CD4-positive, alpha-beta memory T cell (primary cell): ENCODE measurements around the gene RALBP1. TPM values are rescaled to one million over a fixed set of nuclear protein-coding genes. Genes with fewer than 3 reads are reported as not detected.
"Not testable (repeated sequence)": the region's sequence is repeated elsewhere in the genome, so short reads cannot be mapped to it uniquely, and the experiment has no call there.

Experiments
- CTCF ChIA-PET: fragments of 350-600 bp; sonication (Branson Sonifier 250); formaldehyde crosslinking; loops from one replicate; lab custom pipeline; 2021; ENCODE audit warnings: inconsistent platforms; ENCODE audit not compliant: partially characterized antibody; lab: Charles Lee
- POLR2A ChIA-PET: fragments of 350-600 bp; sonication (Branson Sonifier 250); formaldehyde crosslinking; loops from one replicate; lab custom pipeline; 2021; ENCODE audit not compliant: partially characterized antibody; lab: Charles Lee
- DNase-seq, 5 donors: peaks; one replicate each; pipeline versions ENCODE4 v3.0.0 to v3.0.0-alpha.2; 2020 to 2022; ENCODE audit warnings: mixed read lengths in 1 of 5
- H3K27ac ChIP-seq: one replicate; pipeline ENCODE4 v1.7.0; 2013; ENCODE audit warnings: low read depth, low read length
- H3K27me3 ChIP-seq: 2 replicates; pipeline ENCODE4 v1.7.0; 2013; ENCODE audit warnings: mild to moderate bottlenecking, low read length, moderate library complexity; ENCODE audit not compliant: insufficient read depth
- H3K36me3 ChIP-seq: 2 replicates; pipeline ENCODE4 v1.7.0; 2013; ENCODE audit warnings: mild to moderate bottlenecking, low read length, moderate library complexity; ENCODE audit not compliant: insufficient read depth
- H3K4me1 ChIP-seq: 2 replicates; pipeline ENCODE4 v1.7.0; 2013; ENCODE audit warnings: mild to moderate bottlenecking, low read length, moderate library complexity; ENCODE audit not compliant: insufficient read depth
- H3K4me3 ChIP-seq, 2 donors: one replicate each; pipeline ENCODE4 v1.7.0; 2013; ENCODE audit warnings: low read length in 2 of 2, mild to moderate bottlenecking in 1 of 2
- H3K9me3 ChIP-seq, 2 donors: one replicate each; pipeline ENCODE4 v1.7.0; 2013; ENCODE audit warnings: low read length in 2 of 2, control low read depth in 1 of 2; ENCODE audit not compliant: control insufficient read depth in 1 of 2
- H3K27ac Mint-ChIP-seq, 7 donors: one replicate each; pipeline ENCODE4 v1.8.0; 2020 to 2021; ENCODE audit warnings: mixed read lengths in 7 of 7, mild to moderate bottlenecking in 6 of 7, inconsistent platforms in 3 of 7, moderate library complexity in 3 of 7
- H3K27me3 Mint-ChIP-seq, 2 donors: one replicate each; pipeline ENCODE4 v1.8.0; 2020 to 2021; ENCODE audit warnings: mixed read lengths in 2 of 2
- H3K36me3 Mint-ChIP-seq, 2 donors: one replicate each; pipeline ENCODE4 v1.8.0; 2020 to 2021; ENCODE audit warnings: mixed read lengths in 2 of 2, inconsistent platforms in 1 of 2, mild to moderate bottlenecking in 1 of 2
- H3K4me1 Mint-ChIP-seq, 4 donors: one replicate each; pipeline ENCODE4 v1.8.0; 2020 to 2021; ENCODE audit warnings: mixed read lengths in 4 of 4, mild to moderate bottlenecking in 1 of 4
- H3K4me3 Mint-ChIP-seq, 8 donors: one replicate each; pipeline ENCODE4 v1.8.0; 2020 to 2021; ENCODE audit warnings: mixed read lengths in 8 of 8, mild to moderate bottlenecking in 7 of 8, moderate library complexity in 6 of 8, inconsistent platforms in 3 of 8
- H3K9me3 Mint-ChIP-seq, 8 donors: one replicate each; pipeline ENCODE4 v1.8.0; 2020 to 2021; ENCODE audit warnings: mixed read lengths in 8 of 8, mild to moderate bottlenecking in 5 of 8, inconsistent platforms in 3 of 8, moderate library complexity in 1 of 8
- intact Hi-C: fragments of 100-400 bp; cut with micrococcal nuclease; formaldehyde crosslinking; loops from one replicate; pipeline ENCODE4 v1.15.1; 2023
- polyA plus RNA-seq, 2 donors: library from polyadenylated mRNA; unstranded; fragments of 300-500 nt; fragmentation: Illumina TruSeq; gene quantifications; one replicate each; pipeline ENCODE4 v1.2.3, GENCODE V29; 2021
- total RNA-seq, 2 experiments: library from RNA; stranded (reverse); gene quantifications; one replicate each; pipeline ENCODE4 v1.2.3, GENCODE V29; 2021

Gene RALBP1
- total and polyA plus RNA-seq, 4 experiments from 2014 or later = 33.9 to 49.9 (median 46.9) TPM

- Histone ChIP-seq H3K4me3 (peak overlapping the region; percentile 86), H3K36me3 (no peaks in the 10 kb centered on the region), H3K4me1 (peaks cover 24% of the 10 kb centered on the region), H3K9me3 (no peaks in the 10 kb centered on the region), H3K27me3 (no peaks in the 10 kb centered on the region), H3K27ac (peak overlapping the region; percentile 79)
- H3K4me1 Mint-ChIP-seq = peaks cover 20 to 39% (median 28%) of the 10 kb centered on the region in 4 donors
- no peak for DNase-seq
- H3K27ac Mint-ChIP-seq = peak overlapping the region; percentile 95 to 98 (median 96)
- ChIA-PET CTCF (interaction anchor here (1.9 kb wide), 1 partner anchor 10 kb away, joined by 4 read pairs; no protein-coding TSS in a partner anchor), POLR2A (interaction anchor here (0.6 to 1.3 kb wide), 4 partner anchors 13 to 337 kb away, joined by 3 to 5 read pairs (median 3); partner anchors contain the start of genes ANKRD12 and TWSG1)
- peaks cover 0 to 8% (median 4%) of the 10 kb centered on the region in 8 donors for H3K9me3 Mint-ChIP-seq
- H3K36me3 Mint-ChIP-seq = peaks cover 13 to 23% of the 10 kb centered on the region in 2 donors
- H3K4me3 Mint-ChIP-seq = peak overlapping the region; percentile 94 to 99 (median 98)
- peaks cover 5% of the 10 kb centered on the region in 2 donors for H3K27me3 Mint-ChIP-seq
- intact Hi-C loops = loop anchor here (2.0 to 10.0 kb wide), 4 partner anchors 138 to 860 kb away; partner anchors contain the start of gene MTCL1
These were observed 968 bp upstream of the RALBP1 start for GRCh38 chr18:9474108-9474982.

GRCh38 chr18:9475643-9476591 lies 604 bp downstream of the RALBP1 start:
- Mint-ChIP-seq H3K27ac (peak overlapping the region; percentile 53 to 95 (median 80)), H3K9me3 (peaks cover 0 to 2% (median 0%) of the 10 kb centered on the region in 8 donors), H3K27me3 (peaks cover 3 to 5% of the 10 kb centered on the region in 2 donors), H3K4me3 (peak overlapping the region; percentile 83 to 99 (median 98)), H3K36me3 (peaks cover 19 to 26% of the 10 kb centered on the region in 2 donors), H3K4me1 (peaks cover 28 to 50% (median 34%) of the 10 kb centered on the region in 4 donors)
- Histone ChIP-seq H3K27me3 (no peaks in the 10 kb centered on the region), H3K4me1 (peaks cover 24% of the 10 kb centered on the region), H3K9me3 (no peaks in the 10 kb centered on the region), H3K27ac (peak overlapping the region; percentile 79), H3K4me3 (peak overlapping the region; percentile 77 to 86), H3K36me3 (no peaks in the 10 kb centered on the region)
- CTCF ChIA-PET = interaction anchor here (1.3 kb wide), 1 partner anchor 39 kb away, joined by 3 read pairs; no protein-coding TSS in a partner anchor
- peak; percentile 5 to 66 (median 23) for DNase-seq
- intact Hi-C loops = loop anchor here (1.0 to 10.0 kb wide), 8 partner anchors 137 to 861 kb away; partner anchors contain the start of genes ANKRD12, MTCL1, NDUFV2 and TWSG1
- POLR2A ChIA-PET = interaction anchor here (1.0 to 1.4 kb wide), 4 partner anchors 26 to 357 kb away, joined by 3 to 4 read pairs (median 3); partner anchors contain the start of gene TWSG1

GRCh38 chr18:9476949-9477348 lies 1.6 kb downstream of the RALBP1 start:
- not testable (repeated sequence) for H3K4me3 ChIP-seq, H3K27ac ChIP-seq, H3K27me3 Mint-ChIP-seq, H3K9me3 Mint-ChIP-seq, H3K36me3 ChIP-seq, DNase-seq, H3K27me3 ChIP-seq, H3K9me3 ChIP-seq
- ChIA-PET POLR2A (interaction anchor here (1.0 to 1.4 kb wide), 2 partner anchors 25 to 143 kb away, joined by 3 to 4 read pairs; partner anchors contain the start of gene TWSG1), CTCF (interaction anchor here (0.6 to 1.3 kb wide), 2 partner anchors 37 to 41 kb away, joined by 3 read pairs; no protein-coding TSS in a partner anchor)
- Mint-ChIP-seq H3K27ac (peak overlapping the region in 4 of 7 donors; percentile 2 to 78 (median 12)), H3K4me3 (peak overlapping the region; percentile 1 to 90 (median 72)), H3K4me1 (peaks cover 32 to 58% (median 36%) of the 10 kb centered on the region in 4 donors), H3K36me3 (peaks cover 22 to 28% of the 10 kb centered on the region in 2 donors)
- intact Hi-C loops = loop anchor here (10.0 kb wide), 1 partner anchor 862 kb away; no protein-coding TSS in a partner anchor
- peaks cover 24% of the 10 kb centered on the region for H3K4me1 ChIP-seq

GRCh38 chr18:9477509-9477908 lies 2.2 kb downstream of the RALBP1 start:
- H3K4me1 ChIP-seq = peaks cover 24% of the 10 kb centered on the region
- peak overlapping the region in 5 of 7 donors; percentile 2 to 78 (median 23) for H3K27ac Mint-ChIP-seq
- no peak overlapping the region for H3K27ac ChIP-seq
- ChIA-PET POLR2A (interaction anchor here (1.4 kb wide), 1 partner anchor 24 kb away, joined by 4 read pairs; no protein-coding TSS in a partner anchor), CTCF (interaction anchor here (1.3 kb wide), 1 partner anchor 37 kb away, joined by 3 read pairs; no protein-coding TSS in a partner anchor)
- H3K4me1 Mint-ChIP-seq = peaks cover 32 to 64% (median 37%) of the 10 kb centered on the region in 4 donors
- no peak overlapping the region for H3K4me3 ChIP-seq
- H3K9me3 Mint-ChIP-seq = no peaks in the 10 kb centered on the region
- no peak for DNase-seq
- H3K36me3 Mint-ChIP-seq = peaks cover 25 to 29% of the 10 kb centered on the region in 2 donors
- H3K27me3 Mint-ChIP-seq = peaks cover under 1 to 2% of the 10 kb centered on the region in 2 donors
- no peaks in the 10 kb centered on the region for H3K36me3 ChIP-seq
- peak overlapping the region in 2 of 8 donors; percentile 5 to 88 for H3K4me3 Mint-ChIP-seq
- no peaks in the 10 kb centered on the region for H3K27me3 ChIP-seq
- no peaks in the 10 kb centered on the region for H3K9me3 ChIP-seq
- intact Hi-C loops = loop anchor here (10.0 kb wide), 1 partner anchor 863 kb away; no protein-coding TSS in a partner anchor

- POLR2A ChIA-PET = no interaction called here
- CTCF ChIA-PET = no interaction called here
- Histone ChIP-seq H3K9me3 (no peaks in the 10 kb centered on the region), H3K36me3 (no peaks in the 10 kb centered on the region), H3K4me1 (peaks cover 24% of the 10 kb centered on the region), H3K27me3 (no peaks in the 10 kb centered on the region), H3K27ac (no peak overlapping the region), H3K4me3 (no peak overlapping the region)
- no peak for DNase-seq
- peaks cover 0 to 2% of the 10 kb centered on the region in 2 donors for H3K27me3 Mint-ChIP-seq
- H3K27ac Mint-ChIP-seq = no peak overlapping the region
- H3K9me3 Mint-ChIP-seq = no peaks in the 10 kb centered on the region
- H3K4me1 Mint-ChIP-seq = peaks cover 37 to 74% (median 44%) of the 10 kb centered on the region in 4 donors
- H3K36me3 Mint-ChIP-seq = peaks cover 30 to 31% of the 10 kb centered on the region in 2 donors
- intact Hi-C loops = loop anchor here (10.0 kb wide), 1 partner anchor 864 kb away; no protein-coding TSS in a partner anchor
- no peak overlapping the region for H3K4me3 Mint-ChIP-seq
These were observed 3.2 kb downstream of the RALBP1 start for GRCh38 chr18:9478545-9478944.

- no peak for DNase-seq
- Histone ChIP-seq H3K4me1 (peaks cover under 1% of the 10 kb centered on the region), H3K4me3 (no peak overlapping the region), H3K36me3 (no peaks in the 10 kb centered on the region), H3K27ac (no peak overlapping the region), H3K27me3 (no peaks in the 10 kb centered on the region), H3K9me3 (no peaks in the 10 kb centered on the region)
- Mint-ChIP-seq H3K4me1 (peaks cover 31 to 72% (median 34%) of the 10 kb centered on the region in 4 donors), H3K9me3 (peaks cover 0 to 7% (median 5%) of the 10 kb centered on the region in 8 donors), H3K4me3 (no peak overlapping the region), H3K36me3 (peaks cover 22 to 44% of the 10 kb centered on the region in 2 donors), H3K27ac (peak overlapping the region in 1 of 7 donors; percentile 2), H3K27me3 (no peaks in the 10 kb centered on the region)
- intact Hi-C loops = no loop called here
- ChIA-PET POLR2A (no interaction called here), CTCF (no interaction called here)
These were observed 7.5 kb downstream of the RALBP1 start for GRCh38 chr18:9482790-9483189.
